ENCODE results near the gene GPA33. TPM values are rescaled to one million over a fixed set of nuclear protein-coding genes. Genes with fewer than 3 reads are reported as not detected.

The GPA33 gene
- total RNA-seq, 4 donors from 2014 or later = 87.4 to 568 (median 509) TPM

DNA sequence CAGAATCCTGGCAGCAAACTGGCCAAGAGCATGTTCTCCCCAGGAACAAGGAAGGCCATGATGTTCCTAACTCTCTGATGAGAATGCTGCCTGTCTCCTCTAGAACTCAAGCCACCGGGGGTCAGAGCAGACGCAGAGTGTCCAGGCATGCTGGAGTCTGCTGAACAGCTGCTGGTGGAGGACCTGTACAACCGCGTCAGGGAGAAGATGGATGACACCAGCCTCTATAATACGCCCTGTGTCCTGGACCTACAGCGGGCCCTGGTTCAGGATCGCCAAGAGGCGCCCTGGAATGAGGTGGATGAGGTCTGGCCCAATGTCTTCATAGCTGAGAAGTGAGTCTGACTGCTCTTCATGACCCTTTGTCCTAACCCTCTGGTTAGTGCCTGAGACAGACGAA, 27.0 kb upstream of the GPA33 start:
- Histone ChIP-seq H3K36me3 (no peaks in the 10 kb centered on the region), H3K4me3 (no peak overlapping the region), H3K27ac (no peak overlapping the region), H3K9me3 (no peaks in the 10 kb centered on the region), H3K4me1 (peaks cover 0 to 19% (median 11%) of the 10 kb centered on the region in 4 donors), H3K27me3 (peaks cover 4% of the 10 kb centered on the region)
- 99% methylated on average over 9 of the region's 9 CpGs; no CpG with 5 or more reads in 1 of the 2 donors for WGBS, 2 donors (ENCODE audit: low coverage in 1 of 2)
- intact Hi-C loops (cut with DNase I; ENCODE audit: low total_unique reads) = no loop called here
- in situ Hi-C loops (cut with MboI; ENCODE audit: low pct_ligation_motif_present in 1 of 4, low pct_unique_long_range_greater_than_20kb in 1 of 4, low sequenced_read_pairs in 3 of 4) = no loop called here
- TF ChIP-seq, protein P1, sequence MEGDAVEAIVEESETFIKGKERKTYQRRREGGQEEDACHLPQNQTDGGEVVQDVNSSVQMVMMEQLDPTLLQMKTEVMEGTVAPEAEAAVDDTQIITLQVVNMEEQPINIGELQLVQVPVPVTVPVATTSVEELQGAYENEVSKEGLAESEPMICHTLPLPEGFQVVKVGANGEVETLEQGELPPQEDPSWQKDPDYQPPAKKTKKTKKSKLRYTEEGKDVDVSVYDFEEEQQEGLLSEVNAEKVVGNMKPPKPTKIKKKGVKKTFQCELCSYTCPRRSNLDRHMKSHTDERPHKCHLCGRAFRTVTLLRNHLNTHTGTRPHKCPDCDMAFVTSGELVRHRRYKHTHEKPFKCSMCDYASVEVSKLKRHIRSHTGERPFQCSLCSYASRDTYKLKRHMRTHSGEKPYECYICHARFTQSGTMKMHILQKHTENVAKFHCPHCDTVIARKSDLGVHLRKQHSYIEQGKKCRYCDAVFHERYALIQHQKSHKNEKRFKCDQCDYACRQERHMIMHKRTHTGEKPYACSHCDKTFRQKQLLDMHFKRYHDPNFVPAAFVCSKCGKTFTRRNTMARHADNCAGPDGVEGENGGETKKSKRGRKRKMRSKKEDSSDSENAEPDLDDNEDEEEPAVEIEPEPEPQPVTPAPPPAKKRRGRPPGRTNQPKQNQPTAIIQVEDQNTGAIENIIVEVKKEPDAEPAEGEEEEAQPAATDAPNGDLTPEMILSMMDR (IDR thresholded peaks at IDR 0.05) = no peak
- TF ChIP-seq POLR2A (IDR thresholded peaks at IDR 0.05) (no peak), EP300 (IDR thresholded peaks at IDR 0.05; ENCODE audit: low read depth) (no peak), POLR2AphosphoS5 (IDR thresholded peaks at IDR 0.05) (no peak)
- no peak for DNase-seq

DNA sequence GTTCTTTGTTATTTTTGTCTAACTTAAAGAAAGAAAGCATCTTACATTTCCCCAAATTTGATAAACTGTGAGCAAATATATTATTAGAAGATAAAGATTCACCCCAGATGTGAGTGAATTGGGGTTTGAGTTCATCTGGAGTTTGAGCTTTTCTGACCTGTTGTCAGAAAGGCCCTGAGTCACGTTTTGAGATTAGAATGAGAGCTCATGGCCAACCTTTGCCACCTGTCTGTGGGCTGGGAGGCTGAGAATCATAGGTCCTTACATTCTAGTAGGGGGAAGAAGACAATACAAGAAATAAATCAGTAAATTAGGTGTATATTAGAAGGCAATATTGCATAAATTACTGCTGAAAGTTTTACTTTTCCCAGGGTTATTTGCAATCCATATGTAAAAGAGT, 26.0 kb upstream of the GPA33 start:
- H3K27me3 ChIP-seq = peaks cover 4% of the 10 kb centered on the region
- TF ChIP-seq, protein P1 (IDR thresholded peaks at IDR 0.05) = no peak
- TF ChIP-seq POLR2A (IDR thresholded peaks at IDR 0.05) = no peak
- TF ChIP-seq POLR2AphosphoS5 (IDR thresholded peaks at IDR 0.05) = no peak
- no peak for TF ChIP-seq EP300 (IDR thresholded peaks at IDR 0.05; ENCODE audit: low read depth)
- 54 to 70% methylated on average over 1 of the region's 1 CpG for WGBS, 2 donors (ENCODE audit: low coverage in 1 of 2)
- H3K4me3 ChIP-seq = no peak overlapping the region
- no peak for DNase-seq
- in situ Hi-C loops (cut with MboI; ENCODE audit: low pct_ligation_motif_present in 1 of 4, low pct_unique_long_range_greater_than_20kb in 1 of 4, low sequenced_read_pairs in 3 of 4) (no loop called here), intact Hi-C loops (cut with DNase I; ENCODE audit: low total_unique reads) (no loop called here)
- H3K9me3 ChIP-seq = no peaks in the 10 kb centered on the region
- H3K27ac ChIP-seq = no peak overlapping the region
- peaks cover 0 to 10% (median 3%) of the 10 kb centered on the region in 4 donors for H3K4me1 ChIP-seq
- no peaks in the 10 kb centered on the region for H3K36me3 ChIP-seq

DNA sequence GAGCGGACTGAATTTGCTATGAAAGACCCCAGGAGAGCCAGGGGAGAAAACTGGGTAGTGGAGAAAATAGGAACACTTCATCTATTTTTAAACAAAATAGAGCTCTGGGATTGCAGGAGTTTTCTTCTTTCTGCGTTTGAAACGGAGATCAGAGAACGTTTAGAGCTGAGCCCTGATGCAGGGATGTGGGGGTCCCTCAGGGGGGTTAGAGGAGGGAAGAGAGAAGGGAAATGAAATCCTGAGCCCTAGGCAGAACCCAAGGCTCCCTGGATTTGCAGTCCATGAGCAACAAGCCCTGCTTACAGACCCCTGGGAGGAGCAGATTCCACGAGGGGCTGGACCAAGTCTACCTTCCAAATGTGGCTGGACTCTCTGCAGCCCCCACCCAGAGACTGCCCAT, 25.5 kb upstream of the GPA33 start:
- intact Hi-C loops (cut with DNase I; ENCODE audit: low total_unique reads) = no loop called here

DNA sequence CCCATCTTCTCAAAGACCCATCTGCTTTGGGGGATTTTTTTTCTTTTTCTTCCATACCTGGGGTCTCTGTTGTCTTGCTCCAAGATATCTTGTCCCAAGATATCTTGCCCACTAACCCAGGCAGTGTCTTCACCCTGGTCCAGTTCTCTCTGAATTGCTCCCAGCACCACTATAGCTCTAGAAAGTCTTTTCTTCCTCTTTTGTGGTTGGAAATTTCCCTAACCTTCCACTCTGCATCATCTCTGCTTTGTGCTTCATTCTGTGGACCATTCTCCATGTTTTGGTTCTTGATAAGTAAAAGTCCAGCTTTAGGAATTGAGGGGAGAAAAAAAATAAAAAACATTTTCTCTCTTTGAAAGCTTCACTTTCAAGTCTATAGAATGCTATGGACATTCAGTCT, 24.5 kb upstream of the GPA33 start:
- H3K9me3 ChIP-seq = no peaks in the 10 kb centered on the region
- in situ Hi-C loops (cut with MboI; ENCODE audit: low pct_ligation_motif_present in 1 of 4, low pct_unique_long_range_greater_than_20kb in 1 of 4, low sequenced_read_pairs in 3 of 4) = no loop called here
- no peaks in the 10 kb centered on the region for H3K36me3 ChIP-seq
- intact Hi-C loops (cut with DNase I; ENCODE audit: low total_unique reads) = no loop called here
- H3K4me1 ChIP-seq = no peaks in the 10 kb centered on the region
- no peak for DNase-seq
- H3K27me3 ChIP-seq = peaks cover 4% of the 10 kb centered on the region
- no peak overlapping the region for H3K27ac ChIP-seq
- H3K4me3 ChIP-seq = no peak overlapping the region
- TF ChIP-seq, protein P1 (IDR thresholded peaks at IDR 0.05) = no peak
- TF ChIP-seq EP300 (IDR thresholded peaks at IDR 0.05; ENCODE audit: low read depth) (no peak), POLR2A (IDR thresholded peaks at IDR 0.05) (no peak), POLR2AphosphoS5 (IDR thresholded peaks at IDR 0.05) (no peak)

More for the DNA sequence above, 25.5 kb upstream of the GPA33 start:
- H3K9me3 ChIP-seq = no peaks in the 10 kb centered on the region
- no peaks in the 10 kb centered on the region for H3K36me3 ChIP-seq
- in situ Hi-C loops (cut with MboI; ENCODE audit: low pct_ligation_motif_present in 1 of 4, low pct_unique_long_range_greater_than_20kb in 1 of 4, low sequenced_read_pairs in 3 of 4) = no loop called here
- peaks cover 4% of the 10 kb centered on the region for H3K27me3 ChIP-seq
- 74 to 80% methylated on average over 4 to 5 of the region's 5 CpGs for WGBS, 2 donors (ENCODE audit: low coverage in 1 of 2)
- H3K27ac ChIP-seq = no peak overlapping the region
- no peak for DNase-seq
- peaks cover 0 to 6% (median 0%) of the 10 kb centered on the region in 4 donors for H3K4me1 ChIP-seq
- no peak overlapping the region for H3K4me3 ChIP-seq
- TF ChIP-seq, protein P1 (IDR thresholded peaks at IDR 0.05) = no peak

All from transverse colon (tissue), 4 donors.